Liver (tissue), 9 donors: ENCODE measurements around the gene C17orf50. TPM values are rescaled to one million over a fixed set of nuclear protein-coding genes. Genes with fewer than 3 reads are reported as not detected.

Experiments
- DNase-seq: peaks from one replicate; pipeline ENCODE4 v3.0.0-alpha.2; 2017; ENCODE audit warnings: low spot score
- H3K27ac ChIP-seq, 2 donors: one replicate each; pipeline ENCODE4 v1.7.0; 2013; ENCODE audit warnings: inconsistent platforms in 2 of 2, low read length in 2 of 2, control low read depth in 1 of 2, low read depth in 1 of 2, mild to moderate bottlenecking in 1 of 2
- H3K27me3 ChIP-seq, 4 donors: one replicate each; pipeline versions ENCODE4 v1.6.1 to v1.7.0; 2013; ENCODE audit warnings: low read length in 3 of 4, inconsistent platforms in 1 of 4, mild to moderate bottlenecking in 1 of 4, moderate library complexity in 1 of 4; ENCODE audit not compliant: control insufficient read depth in 4 of 4, insufficient read depth in 4 of 4
- H3K36me3 ChIP-seq, 4 donors: one replicate each; pipeline versions ENCODE4 v1.6.1 to v1.7.0; 2013; ENCODE audit warnings: low read length in 3 of 4, mild to moderate bottlenecking in 3 of 4, low read depth in 1 of 4, moderate library complexity in 1 of 4; ENCODE audit not compliant: control insufficient read depth in 4 of 4, insufficient read depth in 3 of 4
- H3K4me1 ChIP-seq, 4 donors: one replicate each; pipeline versions ENCODE4 v1.6.1 to v1.7.0; 2013; ENCODE audit warnings: low read length in 3 of 4, mild to moderate bottlenecking in 3 of 4, moderate library complexity in 1 of 4; ENCODE audit not compliant: control insufficient read depth in 4 of 4, insufficient read depth in 4 of 4
- H3K4me3 ChIP-seq, 3 donors: one replicate each; pipeline versions ENCODE4 v1.6.1 to v1.7.0; 2013; ENCODE audit warnings: low read length in 3 of 3, control low read depth in 1 of 3, low read depth in 1 of 3, mild to moderate bottlenecking in 1 of 3
- H3K9ac ChIP-seq, 2 donors: one replicate each; pipeline ENCODE4 v1.7.0; 2013; ENCODE audit warnings: low read length in 2 of 2, mild to moderate bottlenecking in 2 of 2, moderate library complexity in 2 of 2, control low read depth in 1 of 2, low read depth in 1 of 2
- H3K9me3 ChIP-seq, 4 donors: one replicate each; pipeline versions ENCODE4 v1.6.1 to v1.7.0; 2013; ENCODE audit warnings: low read length in 3 of 4; ENCODE audit not compliant: control insufficient read depth in 4 of 4
- ATF3 ChIP-seq: IDR thresholded peaks from 2 replicates; pipeline ENCODE4 v1.6.1; 2016; ENCODE audit warnings: antibody characterized with exemption
- CTCF ChIP-seq: fragments of 150-350 bp; IDR thresholded peaks from 2 replicates; pipeline ENCODE4 v1.5.1; 2017; ENCODE audit warnings: improper control_type of control experiment, low read depth, low read length; ENCODE audit not compliant: missing input control
- EGR1 ChIP-seq, 2 donors: IDR thresholded peaks; 2 replicates each; pipeline ENCODE4 v1.6.1; 2016 to 2018; ENCODE audit warnings: antibody characterized with exemption in 2 of 2, low read depth in 2 of 2
- FOXA1 ChIP-seq: IDR thresholded peaks from 2 replicates; pipeline ENCODE4 v1.6.1; 2016; ENCODE audit warnings: antibody characterized with exemption
- FOXA2 ChIP-seq: IDR thresholded peaks from 2 replicates; pipeline ENCODE4 v1.6.1; 2016; ENCODE audit warnings: antibody characterized with exemption
- HNF4A ChIP-seq, 2 donors: conservative IDR thresholded peaks; 2 replicates each; pipeline ENCODE4 v1.6.1; 2016; ENCODE audit warnings: antibody characterized with exemption in 2 of 2, mild to moderate bottlenecking in 2 of 2
- HNF4G ChIP-seq: IDR thresholded peaks from 2 replicates; pipeline ENCODE4 v1.6.1; 2016; ENCODE audit warnings: antibody characterized with exemption
- NR2F2 ChIP-seq: IDR thresholded peaks from 2 replicates; pipeline ENCODE4 v1.6.1; 2016; ENCODE audit warnings: antibody characterized with exemption
- REST ChIP-seq: IDR thresholded peaks from 2 replicates; pipeline ENCODE4 v1.6.1; 2016; ENCODE audit warnings: antibody characterized with exemption, mild to moderate bottlenecking
- RXRA ChIP-seq, 2 donors: IDR thresholded peaks; 2 replicates each; pipeline ENCODE4 v1.6.1; 2017 to 2018; ENCODE audit warnings: antibody characterized with exemption in 2 of 2, mild to moderate bottlenecking in 1 of 2
- TAF1 ChIP-seq: conservative IDR thresholded peaks from 2 replicates; pipeline ENCODE4 v1.6.1; 2016; ENCODE audit warnings: antibody characterized with exemption, mild to moderate bottlenecking
- YY1 ChIP-seq: IDR thresholded peaks from 2 replicates; pipeline ENCODE4 v1.6.1; 2016; ENCODE audit warnings: antibody characterized with exemption, mild to moderate bottlenecking
- WGBS: extraction: QIAGEN DNeasy Blood & Tissue Kit; methylation state at CpG from one replicate; pipeline ENCODE4 v1.1.7; 2013; 5-methylcytosine and 5-hydroxymethylcytosine counted together
- polyA plus RNA-seq, 2 donors: library from polyadenylated mRNA; stranded (reverse) in 1 of 2; unstranded in 1 of 2; fragments of 200-250 nt in 1 of 2; fragments of >200 nt in 1 of 2; fragmentation: Nextera tagmentation in 1 of 2; extraction: Ambion mirVana in 1 of 2; gene quantifications; one replicate each; pipeline versions ENCODE4 v1.2.1 to v1.2.3, GENCODE V29; 2013 to 2015
- total RNA-seq, 2 donors: library from RNA; depleted of rRNA; stranded (reverse); fragments of >200 nt; gene quantifications; one replicate each; pipeline ENCODE4 v1.2.3, GENCODE V29; 2014
- TF ChIP-seq, protein P1 (sequence below): IDR thresholded peaks from 2 replicates; pipeline ENCODE4 v1.6.1; 2016; ENCODE audit warnings: antibody characterized with exemption
- donor health status: healthy.
- donor health status: healthy.
- donor health status: healthy.
- donor health status: healthy.
- donor health status: healthy.

The C17orf50 gene
- total and polyA plus RNA-seq, 4 donors, result not detected

- TF ChIP-seq CTCF, result no peak
- no peak for TF ChIP-seq RXRA (IDR thresholded peaks at IDR 0.05)
- TF ChIP-seq NR2F2, result no peak
- no peak for TF ChIP-seq ATF3
- no peak for TF ChIP-seq YY1
- no peak for TF ChIP-seq HNF4G
Observed at GRCh38 chr17:35796942-35797341, 36.3 kb downstream of the C17orf50 start (continued).

DNA sequence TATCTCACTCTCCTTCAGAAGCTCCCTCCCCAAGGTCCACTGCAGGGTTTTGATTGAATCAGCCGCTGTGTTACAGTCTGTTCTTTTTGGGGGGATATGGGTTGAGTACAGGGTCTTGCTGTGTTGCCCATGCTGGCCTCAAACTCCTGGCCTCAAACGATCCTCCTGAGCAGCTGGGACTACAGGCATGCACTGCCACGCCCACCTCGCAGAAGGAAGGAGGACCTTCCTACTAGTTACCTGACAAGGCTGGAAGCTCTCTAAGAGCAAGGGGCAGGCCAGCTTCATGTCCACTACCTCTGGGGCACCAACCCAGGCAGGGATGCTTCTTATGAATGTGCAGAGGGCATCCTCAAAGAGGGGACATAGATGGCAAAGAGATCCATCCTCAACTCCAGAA, 36.7 kb downstream of the C17orf50 start:
- no peaks in the 10 kb centered on the region for H3K9me3 ChIP-seq
- H3K4me3 ChIP-seq, result no peak overlapping the region
- H3K27ac ChIP-seq, result no peak overlapping the region
- H3K27me3 ChIP-seq, result peaks cover 0 to 21% (median 3%) of the 10 kb centered on the region in 4 donors
- WGBS, result 67% methylated on average over 4 of the region's 4 CpGs
- no peak for DNase-seq
- H3K9ac ChIP-seq, result no peak overlapping the region
- H3K36me3 ChIP-seq, result peaks cover 0 to 2% (median 0%) of the 10 kb centered on the region in 4 donors
- no peak for TF ChIP-seq FOXA2
- TF ChIP-seq NR2F2, result no peak
- no peak for TF ChIP-seq REST
- no peak for TF ChIP-seq TAF1
- TF ChIP-seq EGR1 (IDR thresholded peaks at IDR 0.05; ENCODE audit: low read depth in 2 of 2), result no peak
- TF ChIP-seq YY1, result no peak
- no peak for TF ChIP-seq HNF4G
- TF ChIP-seq HNF4A (conservative IDR thresholded peaks at IDR 0.05), result no peak
- no peak for TF ChIP-seq FOXA1
- peaks cover 4 to 19% (median 10%) of the 10 kb centered on the region in 4 donors for H3K4me1 ChIP-seq

DNA sequence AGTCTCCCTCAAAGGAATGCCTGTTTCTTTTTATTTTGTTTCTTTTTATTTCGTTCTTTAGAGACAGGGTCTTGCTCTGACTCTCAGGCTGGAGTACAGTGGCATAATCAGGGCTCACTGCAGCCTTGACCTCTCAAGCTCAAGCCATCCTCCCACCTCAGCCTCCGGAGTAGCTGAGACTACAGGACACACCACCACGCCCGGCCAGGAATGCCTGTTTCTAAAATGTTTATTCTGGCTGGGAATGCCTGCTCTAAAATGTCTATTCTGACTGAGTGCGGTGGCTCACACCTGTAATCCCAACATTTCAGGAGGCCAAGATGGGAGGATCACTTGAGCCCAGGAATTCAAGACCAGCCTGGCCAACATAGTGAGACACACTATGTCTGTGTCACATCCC, 37.2 kb downstream of the C17orf50 start:
- Histone ChIP-seq H3K4me1 (peaks cover 4 to 19% (median 10%) of the 10 kb centered on the region in 4 donors), H3K9ac (no peak overlapping the region), H3K27me3 (peaks cover 0 to 21% (median 3%) of the 10 kb centered on the region in 4 donors), H3K9me3 (no peaks in the 10 kb centered on the region), H3K4me3 (no peak overlapping the region), H3K36me3 (peaks cover 0 to 2% (median 0%) of the 10 kb centered on the region in 4 donors), H3K27ac (no peak overlapping the region)
- TF ChIP-seq HNF4G (no peak), EGR1 (IDR thresholded peaks at IDR 0.05; ENCODE audit: low read depth in 2 of 2) (no peak), CTCF (no peak), RXRA (IDR thresholded peaks at IDR 0.05) (no peak), FOXA1 (no peak), REST (no peak), ATF3 (no peak), TAF1 (no peak)
- TF ChIP-seq, protein P1, sequence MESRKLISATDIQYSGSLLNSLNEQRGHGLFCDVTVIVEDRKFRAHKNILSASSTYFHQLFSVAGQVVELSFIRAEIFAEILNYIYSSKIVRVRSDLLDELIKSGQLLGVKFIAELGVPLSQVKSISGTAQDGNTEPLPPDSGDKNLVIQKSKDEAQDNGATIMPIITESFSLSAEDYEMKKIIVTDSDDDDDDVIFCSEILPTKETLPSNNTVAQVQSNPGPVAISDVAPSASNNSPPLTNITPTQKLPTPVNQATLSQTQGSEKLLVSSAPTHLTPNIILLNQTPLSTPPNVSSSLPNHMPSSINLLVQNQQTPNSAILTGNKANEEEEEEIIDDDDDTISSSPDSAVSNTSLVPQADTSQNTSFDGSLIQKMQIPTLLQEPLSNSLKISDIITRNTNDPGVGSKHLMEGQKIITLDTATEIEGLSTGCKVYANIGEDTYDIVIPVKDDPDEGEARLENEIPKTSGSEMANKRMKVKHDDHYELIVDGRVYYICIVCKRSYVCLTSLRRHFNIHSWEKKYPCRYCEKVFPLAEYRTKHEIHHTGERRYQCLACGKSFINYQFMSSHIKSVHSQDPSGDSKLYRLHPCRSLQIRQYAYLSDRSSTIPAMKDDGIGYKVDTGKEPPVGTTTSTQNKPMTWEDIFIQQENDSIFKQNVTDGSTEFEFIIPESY, result no peak
- 80% methylated on average over 5 of the region's 5 CpGs for WGBS
- no peak for DNase-seq
